ENCODE measurements around the gene CCDC102A. TPM values are rescaled to one million over a fixed set of nuclear protein-coding genes. Genes with fewer than 3 reads are reported as not detected.

Gene CCDC102A
- total RNA-seq, 2 donors from 2014 or later: 10.6 to 22.4 TPM

DNA sequence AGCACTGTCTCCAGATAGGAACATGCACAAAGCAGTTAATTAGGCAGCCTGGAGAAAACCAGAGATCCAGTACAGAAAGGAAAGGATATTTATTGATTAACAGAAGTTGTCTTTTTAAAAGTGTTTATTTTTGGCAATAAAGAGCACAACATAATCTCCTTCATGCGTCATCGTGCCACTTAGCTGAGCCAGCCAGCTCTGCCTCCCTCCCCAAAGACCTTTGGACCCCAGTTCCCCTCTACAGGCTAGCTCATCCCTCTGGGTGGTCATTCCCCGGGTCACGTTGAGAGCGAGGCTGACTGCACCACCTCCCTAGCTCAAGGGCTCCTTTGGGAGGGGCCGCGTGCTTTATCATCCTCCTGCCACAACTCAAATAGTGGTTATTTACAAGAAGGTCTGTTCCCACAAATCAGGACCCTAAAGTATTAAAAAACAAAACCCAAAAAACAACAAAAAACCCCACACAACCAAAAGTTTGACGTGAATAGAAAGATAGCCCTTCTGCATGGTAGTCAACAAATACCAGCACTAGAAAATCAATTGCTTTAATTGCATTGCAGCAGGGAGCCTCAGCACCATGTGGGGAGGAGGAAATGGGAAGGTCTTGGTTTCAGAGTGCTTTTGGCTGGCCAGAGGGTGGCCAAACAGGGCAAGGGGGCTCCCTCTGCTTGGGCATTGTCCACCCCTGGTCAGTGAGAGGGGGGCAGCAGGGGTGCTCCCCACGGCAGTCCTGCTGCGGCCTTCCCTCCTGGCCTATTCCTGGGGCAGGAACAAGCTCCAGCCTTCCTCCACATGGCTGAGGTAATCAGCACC, 64.3 kb downstream of the CCDC102A start:
- Histone ChIP-seq H3K9me3 (no peaks in the 10 kb centered on the region), H3K27me3 (no peaks in the 10 kb centered on the region), H3K4me3 (no peak overlapping the region), H3K4me1 (peaks cover 39% of the 10 kb centered on the region), H3K36me3 (replicated peaks in 1 of 2; ENCODE audit: insufficient read depth in 1 of 2, low read depth in 2 of 2) (peaks cover 6 to 19% of the 10 kb centered on the region in 2 donors), H3K27ac (peak overlapping the region in 2 of 4 donors; percentile 68 to 69)
- 41% methylated on average over 8 to 10 of the region's 10 CpGs for WGBS, 2 donors
- TF ChIP-seq, protein P1, sequence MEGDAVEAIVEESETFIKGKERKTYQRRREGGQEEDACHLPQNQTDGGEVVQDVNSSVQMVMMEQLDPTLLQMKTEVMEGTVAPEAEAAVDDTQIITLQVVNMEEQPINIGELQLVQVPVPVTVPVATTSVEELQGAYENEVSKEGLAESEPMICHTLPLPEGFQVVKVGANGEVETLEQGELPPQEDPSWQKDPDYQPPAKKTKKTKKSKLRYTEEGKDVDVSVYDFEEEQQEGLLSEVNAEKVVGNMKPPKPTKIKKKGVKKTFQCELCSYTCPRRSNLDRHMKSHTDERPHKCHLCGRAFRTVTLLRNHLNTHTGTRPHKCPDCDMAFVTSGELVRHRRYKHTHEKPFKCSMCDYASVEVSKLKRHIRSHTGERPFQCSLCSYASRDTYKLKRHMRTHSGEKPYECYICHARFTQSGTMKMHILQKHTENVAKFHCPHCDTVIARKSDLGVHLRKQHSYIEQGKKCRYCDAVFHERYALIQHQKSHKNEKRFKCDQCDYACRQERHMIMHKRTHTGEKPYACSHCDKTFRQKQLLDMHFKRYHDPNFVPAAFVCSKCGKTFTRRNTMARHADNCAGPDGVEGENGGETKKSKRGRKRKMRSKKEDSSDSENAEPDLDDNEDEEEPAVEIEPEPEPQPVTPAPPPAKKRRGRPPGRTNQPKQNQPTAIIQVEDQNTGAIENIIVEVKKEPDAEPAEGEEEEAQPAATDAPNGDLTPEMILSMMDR (IDR thresholded peaks at IDR 0.05): no peak
- peak in 2 of 3 donors; percentile 4 to 10 for TF ChIP-seq POLR2A (IDR thresholded peaks at IDR 0.05)
- ATAC-seq (peak; percentile 52), DNase-seq (peak in 3 of 4 donors; percentile 26 to 61 (median 50))
- intact Hi-C loops (cut with DNase I): no loop called here

DNA sequence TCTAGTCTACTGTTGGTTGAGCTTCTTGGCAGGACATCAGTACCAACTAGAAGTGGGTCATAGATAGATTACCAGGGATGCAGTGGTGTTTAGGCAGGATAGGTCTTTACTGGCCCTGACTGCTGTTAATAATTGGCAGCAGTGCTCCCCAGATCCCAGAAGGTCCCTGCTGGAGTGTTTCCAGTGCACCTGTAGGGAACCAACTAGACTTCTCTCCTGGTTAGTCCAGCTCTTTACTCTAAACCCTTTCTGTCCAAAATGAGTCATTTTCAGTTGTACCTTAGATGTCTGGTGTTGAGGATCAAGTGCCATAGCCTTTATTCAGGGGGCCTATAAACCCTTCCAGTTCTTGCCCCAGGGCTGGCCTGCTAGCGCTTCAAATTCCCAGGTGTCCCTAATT, 65.2 kb downstream of the CCDC102A start:
- TF ChIP-seq, protein P1 (IDR thresholded peaks at IDR 0.05): no peak
- TF ChIP-seq POLR2A (IDR thresholded peaks at IDR 0.05): no peak
- intact Hi-C loops (cut with DNase I): no loop called here
- peaks cover 31% of the 10 kb centered on the region for H3K4me1 ChIP-seq
- no peak for ATAC-seq
- no peaks in the 10 kb centered on the region for H3K9me3 ChIP-seq
- peaks cover 6 to 19% of the 10 kb centered on the region in 2 donors for H3K36me3 ChIP-seq (replicated peaks in 1 of 2; ENCODE audit: insufficient read depth in 1 of 2, low read depth in 2 of 2)
- no peak overlapping the region for H3K4me3 ChIP-seq
- no peaks in the 10 kb centered on the region for H3K27me3 ChIP-seq
- DNase-seq: no peak
- 71 to 95% methylated on average over 1 of the region's 1 CpG for WGBS, 2 donors
- peak overlapping the region; percentile 9 to 68 (median 31) for H3K27ac ChIP-seq

DNA sequence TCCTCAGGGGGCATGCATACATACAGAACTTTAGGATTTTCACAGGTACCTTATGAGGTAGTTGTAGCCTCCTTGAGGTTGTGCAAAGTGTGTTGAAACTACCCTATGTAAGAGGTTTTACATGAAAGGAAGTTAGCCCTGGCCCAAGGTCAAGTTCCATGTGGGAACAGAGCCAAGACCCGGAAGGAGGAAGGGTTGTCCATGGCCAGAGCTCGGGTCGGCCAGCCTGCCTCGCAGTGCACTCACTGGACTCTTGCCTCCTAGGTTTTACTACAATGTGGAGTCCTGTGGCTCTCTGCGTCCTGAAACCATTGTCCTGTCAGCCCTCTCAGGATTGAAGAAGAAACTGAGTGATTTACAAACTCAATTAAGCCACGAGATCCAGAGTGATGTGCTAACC, 65.7 kb downstream of the CCDC102A start:
- Histone ChIP-seq H3K36me3 (replicated peaks in 1 of 2; ENCODE audit: insufficient read depth in 1 of 2, low read depth in 2 of 2) (peaks cover 6 to 19% of the 10 kb centered on the region in 2 donors), H3K9me3 (no peaks in the 10 kb centered on the region), H3K4me3 (no peak overlapping the region), H3K27me3 (no peaks in the 10 kb centered on the region), H3K27ac (peak overlapping the region; percentile 9 to 68 (median 31)), H3K4me1 (peaks cover 30% of the 10 kb centered on the region)
- DNase-seq (peak; percentile 70 to 78 (median 77)), ATAC-seq (peak; percentile 56)
- intact Hi-C loops (cut with DNase I): no loop called here
- TF ChIP-seq, protein P1 (IDR thresholded peaks at IDR 0.05): no peak
- TF ChIP-seq POLR2A (IDR thresholded peaks at IDR 0.05): no peak
- 22 to 30% methylated on average over 5 to 6 of the region's 6 CpGs for WGBS, 2 donors

DNA sequence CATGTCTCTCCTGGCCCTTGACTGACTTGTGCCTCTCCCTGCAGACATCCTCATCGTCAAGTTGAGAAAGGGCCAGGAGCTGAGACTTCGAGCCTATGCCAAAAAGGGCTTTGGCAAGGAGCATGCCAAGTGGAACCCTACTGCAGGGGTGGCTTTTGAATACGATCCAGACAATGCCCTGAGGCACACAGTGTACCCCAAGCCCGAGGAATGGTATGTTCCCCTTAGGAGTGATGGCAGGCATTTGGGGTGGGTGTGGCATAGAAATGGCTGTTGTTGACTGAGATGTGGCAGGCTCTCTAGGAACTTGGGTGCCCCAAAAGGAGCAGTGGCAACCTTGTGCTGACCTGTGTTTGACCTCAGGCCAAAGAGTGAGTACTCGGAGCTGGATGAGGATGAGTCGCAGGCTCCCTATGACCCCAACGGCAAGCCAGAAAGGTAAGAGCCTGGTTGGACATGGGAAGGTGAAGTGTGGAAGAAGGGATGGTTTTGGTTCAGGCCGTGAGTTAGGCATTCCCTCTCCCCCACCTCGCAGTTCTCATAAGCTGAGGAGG, 66.4 kb downstream of the CCDC102A start:
- Histone ChIP-seq H3K36me3 (replicated peaks in 1 of 2; ENCODE audit: insufficient read depth in 1 of 2, low read depth in 2 of 2) (peaks cover 6 to 19% of the 10 kb centered on the region in 2 donors), H3K4me1 (peaks cover 36% of the 10 kb centered on the region), H3K27ac (peak overlapping the region; percentile 9 to 68 (median 24)), H3K4me3 (no peak overlapping the region), H3K27me3 (no peaks in the 10 kb centered on the region), H3K9me3 (no peaks in the 10 kb centered on the region)
- DNase-seq (no peak), ATAC-seq (no peak)
- WGBS, 2 donors: 81 to 85% methylated on average over 8 to 9 of the region's 9 CpGs
- intact Hi-C loops (cut with DNase I): no loop called here
- no peak for TF ChIP-seq POLR2A (IDR thresholded peaks at IDR 0.05)
- TF ChIP-seq, protein P1 (IDR thresholded peaks at IDR 0.05): no peak

Measured in body of pancreas (tissue), 4 donors.